ENCODE data around the gene GJC2. TPM values are rescaled to one million over a fixed set of nuclear protein-coding genes. Genes with fewer than 3 reads are reported as not detected.

Gene GJC2
- polyA plus RNA-seq, 1 donor from 2014 or later: 2.3 TPM

- no peak overlapping the region for H3K9ac ChIP-seq (ENCODE audit: low read length)
- peaks cover 25% of the 10 kb centered on the region for H3K79me2 ChIP-seq (replicated peaks; ENCODE audit: insufficient read depth, low read length)
- TF ChIP-seq TAF1 (IDR thresholded peaks at IDR 0.05; ENCODE audit: low read depth) (no peak), POLR2AphosphoS5 (IDR thresholded peaks at IDR 0.05) (no peak), EZH2 (IDR thresholded peaks at IDR 0.05; ENCODE audit: borderline replicate concordance, insufficient read depth, low read length, poor library complexity, severe bottlenecking) (no peak), EP300 (conservative IDR thresholded peaks at IDR 0.05; ENCODE audit: poor library complexity, severe bottlenecking) (no peak), MXI1 (conservative IDR thresholded peaks at IDR 0.05; ENCODE audit: poor library complexity, severe bottlenecking) (no peak), RAD21 (conservative IDR thresholded peaks at IDR 0.05) (no peak)
- H3F3A ChIP-seq (ENCODE audit: insufficient read depth, low read length, poor library complexity, severe bottlenecking): no peaks in the 10 kb centered on the region
- no peak overlapping the region for H3K4me3 ChIP-seq (ENCODE audit: low read length)
- no peak overlapping the region for H3K27ac ChIP-seq (ENCODE audit: low read length)
- H3K27me3 ChIP-seq (ENCODE audit: insufficient read depth, low read depth, low read length): no peaks in the 10 kb centered on the region
- no peaks in the 10 kb centered on the region for H3K9me2 ChIP-seq (ENCODE audit: insufficient read depth, low read length)
- no peak overlapping the region for H2AFZ ChIP-seq (ENCODE audit: low read depth, low read length)
- no peak overlapping the region for H3K4me2 ChIP-seq (ENCODE audit: low read length)
- no peaks in the 10 kb centered on the region for H4K20me1 ChIP-seq (ENCODE audit: insufficient read depth)
- no peaks in the 10 kb centered on the region for H3K9me3 ChIP-seq (ENCODE audit: low read length)
- H3K36me3 ChIP-seq (ENCODE audit: insufficient read depth, low read length): no peaks in the 10 kb centered on the region
These were observed 43.5 kb upstream of the GJC2 start for GRCh38 chr1:228105996-228106799.

DNA sequence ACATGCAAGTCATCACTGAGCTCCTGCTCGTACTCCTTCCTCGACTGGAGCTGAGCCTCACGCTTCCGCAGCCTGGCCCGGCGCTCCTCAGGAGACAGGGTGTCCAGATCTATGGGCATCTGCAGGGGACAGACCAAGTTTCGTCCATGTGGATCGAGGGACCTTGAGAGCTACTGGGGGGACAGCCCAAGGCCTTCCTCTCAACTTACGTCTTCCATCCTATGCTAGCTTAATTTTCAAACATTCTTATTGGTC, 43.0 kb upstream of the GJC2 start:
- no peak overlapping the region for H3K27ac ChIP-seq (ENCODE audit: low read length)
- no peak overlapping the region for H3K9ac ChIP-seq (ENCODE audit: low read length)
- H4K20me1 ChIP-seq (ENCODE audit: insufficient read depth): no peaks in the 10 kb centered on the region
- no peaks in the 10 kb centered on the region for H3K27me3 ChIP-seq (ENCODE audit: insufficient read depth, low read depth, low read length)
- no peak overlapping the region for H2AFZ ChIP-seq (ENCODE audit: low read depth, low read length)
- H3K9me3 ChIP-seq (ENCODE audit: low read length): no peaks in the 10 kb centered on the region
- peaks cover 19% of the 10 kb centered on the region for H3K79me2 ChIP-seq (replicated peaks; ENCODE audit: insufficient read depth, low read length)
- H3K4me2 ChIP-seq (ENCODE audit: low read length): no peak overlapping the region
- H3K9me2 ChIP-seq (ENCODE audit: insufficient read depth, low read length): no peaks in the 10 kb centered on the region
- no peaks in the 10 kb centered on the region for H3F3A ChIP-seq (ENCODE audit: insufficient read depth, low read length, poor library complexity, severe bottlenecking)
- TF ChIP-seq, protein P1, sequence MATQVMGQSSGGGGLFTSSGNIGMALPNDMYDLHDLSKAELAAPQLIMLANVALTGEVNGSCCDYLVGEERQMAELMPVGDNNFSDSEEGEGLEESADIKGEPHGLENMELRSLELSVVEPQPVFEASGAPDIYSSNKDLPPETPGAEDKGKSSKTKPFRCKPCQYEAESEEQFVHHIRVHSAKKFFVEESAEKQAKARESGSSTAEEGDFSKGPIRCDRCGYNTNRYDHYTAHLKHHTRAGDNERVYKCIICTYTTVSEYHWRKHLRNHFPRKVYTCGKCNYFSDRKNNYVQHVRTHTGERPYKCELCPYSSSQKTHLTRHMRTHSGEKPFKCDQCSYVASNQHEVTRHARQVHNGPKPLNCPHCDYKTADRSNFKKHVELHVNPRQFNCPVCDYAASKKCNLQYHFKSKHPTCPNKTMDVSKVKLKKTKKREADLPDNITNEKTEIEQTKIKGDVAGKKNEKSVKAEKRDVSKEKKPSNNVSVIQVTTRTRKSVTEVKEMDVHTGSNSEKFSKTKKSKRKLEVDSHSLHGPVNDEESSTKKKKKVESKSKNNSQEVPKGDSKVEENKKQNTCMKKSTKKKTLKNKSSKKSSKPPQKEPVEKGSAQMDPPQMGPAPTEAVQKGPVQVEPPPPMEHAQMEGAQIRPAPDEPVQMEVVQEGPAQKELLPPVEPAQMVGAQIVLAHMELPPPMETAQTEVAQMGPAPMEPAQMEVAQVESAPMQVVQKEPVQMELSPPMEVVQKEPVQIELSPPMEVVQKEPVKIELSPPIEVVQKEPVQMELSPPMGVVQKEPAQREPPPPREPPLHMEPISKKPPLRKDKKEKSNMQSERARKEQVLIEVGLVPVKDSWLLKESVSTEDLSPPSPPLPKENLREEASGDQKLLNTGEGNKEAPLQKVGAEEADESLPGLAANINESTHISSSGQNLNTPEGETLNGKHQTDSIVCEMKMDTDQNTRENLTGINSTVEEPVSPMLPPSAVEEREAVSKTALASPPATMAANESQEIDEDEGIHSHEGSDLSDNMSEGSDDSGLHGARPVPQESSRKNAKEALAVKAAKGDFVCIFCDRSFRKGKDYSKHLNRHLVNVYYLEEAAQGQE (IDR thresholded peaks at IDR 0.05; ENCODE audit: borderline replicate concordance): no peak
- TF ChIP-seq EZH2 (IDR thresholded peaks at IDR 0.05; ENCODE audit: borderline replicate concordance, insufficient read depth, low read length, poor library complexity, severe bottlenecking) (no peak), TAF1 (IDR thresholded peaks at IDR 0.05; ENCODE audit: low read depth) (no peak), RAD21 (conservative IDR thresholded peaks at IDR 0.05) (no peak), POLR2AphosphoS5 (IDR thresholded peaks at IDR 0.05) (no peak), SMC3 (conservative IDR thresholded peaks at IDR 0.05; ENCODE audit: poor library complexity) (no peak), EP300 (conservative IDR thresholded peaks at IDR 0.05; ENCODE audit: poor library complexity, severe bottlenecking) (no peak), MXI1 (conservative IDR thresholded peaks at IDR 0.05; ENCODE audit: poor library complexity, severe bottlenecking) (no peak)
- TF ChIP-seq, protein P2, sequence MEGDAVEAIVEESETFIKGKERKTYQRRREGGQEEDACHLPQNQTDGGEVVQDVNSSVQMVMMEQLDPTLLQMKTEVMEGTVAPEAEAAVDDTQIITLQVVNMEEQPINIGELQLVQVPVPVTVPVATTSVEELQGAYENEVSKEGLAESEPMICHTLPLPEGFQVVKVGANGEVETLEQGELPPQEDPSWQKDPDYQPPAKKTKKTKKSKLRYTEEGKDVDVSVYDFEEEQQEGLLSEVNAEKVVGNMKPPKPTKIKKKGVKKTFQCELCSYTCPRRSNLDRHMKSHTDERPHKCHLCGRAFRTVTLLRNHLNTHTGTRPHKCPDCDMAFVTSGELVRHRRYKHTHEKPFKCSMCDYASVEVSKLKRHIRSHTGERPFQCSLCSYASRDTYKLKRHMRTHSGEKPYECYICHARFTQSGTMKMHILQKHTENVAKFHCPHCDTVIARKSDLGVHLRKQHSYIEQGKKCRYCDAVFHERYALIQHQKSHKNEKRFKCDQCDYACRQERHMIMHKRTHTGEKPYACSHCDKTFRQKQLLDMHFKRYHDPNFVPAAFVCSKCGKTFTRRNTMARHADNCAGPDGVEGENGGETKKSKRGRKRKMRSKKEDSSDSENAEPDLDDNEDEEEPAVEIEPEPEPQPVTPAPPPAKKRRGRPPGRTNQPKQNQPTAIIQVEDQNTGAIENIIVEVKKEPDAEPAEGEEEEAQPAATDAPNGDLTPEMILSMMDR (IDR thresholded peaks at IDR 0.05; ENCODE audit: poor library complexity, severe bottlenecking): no peak
- H3K36me3 ChIP-seq (ENCODE audit: insufficient read depth, low read length): no peaks in the 10 kb centered on the region
- no peak overlapping the region for H3K4me3 ChIP-seq (ENCODE audit: low read length)

All from neural cell (in vitro differentiated cells).